ENCODE data around the gene GPD1L. TPM values are rescaled to one million over a fixed set of nuclear protein-coding genes. Genes with fewer than 3 reads are reported as not detected.
"Not testable (repeated sequence)": the region's sequence is repeated elsewhere in the genome, so short reads cannot be mapped to it uniquely, and the experiment has no call there.

The GPD1L gene
- total and polyA plus RNA-seq, 2 donors from 2014 or later, result 31.1 to 35.5 TPM

GRCh38 chr3:32066686-32067085, 39.7 kb upstream of the GPD1L start:
- FAIRE-seq, result no peak
- Histone ChIP-seq H3K36me3 (ENCODE audit: control insufficient read depth in 2 of 3, insufficient read depth in 3 of 3, low read length in 3 of 3) (no peaks in the 10 kb centered on the region), H3K27ac (ENCODE audit: low read depth in 2 of 2, low read length in 2 of 2) (no peak overlapping the region), H3K9me3 (ENCODE audit: control insufficient read depth in 2 of 3, insufficient read depth in 1 of 3, low read length in 3 of 3) (no peaks in the 10 kb centered on the region), H3K4me3 (ENCODE audit: low read length in 3 of 3) (no peak overlapping the region), H3K27me3 (ENCODE audit: control insufficient read depth, insufficient read depth, low read length) (no peaks in the 10 kb centered on the region), H3K4me1 (ENCODE audit: control insufficient read depth in 2 of 3, insufficient read depth in 2 of 3, low read depth in 1 of 3, low read length in 3 of 3) (no peaks in the 10 kb centered on the region), H3K9ac (ENCODE audit: low read length in 3 of 3) (no peak overlapping the region)
- DNase-seq, result no peak
- intact Hi-C loops (cut with DNase I), result no loop called here
- no peak for TF ChIP-seq CTCF (IDR thresholded peaks at IDR 0.05; ENCODE audit: borderline replicate concordance, extremely low read depth, insufficient read depth)

DNA sequence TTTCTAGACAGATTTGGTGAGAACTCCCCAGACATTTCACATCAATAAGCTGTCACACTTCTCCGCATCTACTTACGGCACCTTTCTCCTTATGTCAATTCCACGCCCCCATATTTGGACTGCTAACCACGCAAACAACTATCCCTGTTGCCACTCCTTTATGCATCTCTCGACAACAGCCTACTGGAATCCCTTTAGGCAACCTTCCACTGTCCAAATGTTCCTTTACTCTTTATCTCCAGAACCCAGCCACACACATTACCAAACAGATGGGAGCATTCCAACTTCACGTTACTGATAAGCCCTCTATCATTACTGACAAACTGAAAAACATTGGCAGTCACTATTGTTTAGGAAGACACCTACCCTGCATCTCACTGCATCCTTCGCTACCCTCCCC, 32.2 kb upstream of the GPD1L start:
- DNase-seq; H3K9ac ChIP-seq (ENCODE audit: low read length in 3 of 3); H3K27ac ChIP-seq (ENCODE audit: low read depth in 2 of 2, low read length in 2 of 2); intact Hi-C loops (cut with DNase I); H3K27me3 ChIP-seq (ENCODE audit: control insufficient read depth, insufficient read depth, low read length); H3K4me3 ChIP-seq (ENCODE audit: low read length in 3 of 3); FAIRE-seq; H3K4me1 ChIP-seq (ENCODE audit: control insufficient read depth in 2 of 3, insufficient read depth in 2 of 3, low read depth in 1 of 3, low read length in 3 of 3); H3K36me3 ChIP-seq (ENCODE audit: control insufficient read depth in 2 of 3, insufficient read depth in 3 of 3, low read length in 3 of 3); H3K9me3 ChIP-seq (ENCODE audit: control insufficient read depth in 2 of 3, insufficient read depth in 1 of 3, low read length in 3 of 3): not testable (repeated sequence)

GRCh38 chr3:32076566-32076965, 29.9 kb upstream of the GPD1L start:
- Histone ChIP-seq H3K9ac (ENCODE audit: low read length in 3 of 3) (peak overlapping the region in 1 of 3 donors; percentile 19), H3K27ac (ENCODE audit: low read depth in 2 of 2, low read length in 2 of 2) (no peak overlapping the region), H3K4me3 (ENCODE audit: low read length in 3 of 3) (peak overlapping the region in 1 of 3 donors; percentile 79), H3K9me3 (ENCODE audit: control insufficient read depth in 2 of 3, insufficient read depth in 1 of 3, low read length in 3 of 3) (no peaks in the 10 kb centered on the region), H3K36me3 (ENCODE audit: control insufficient read depth in 2 of 3, insufficient read depth in 3 of 3, low read length in 3 of 3) (no peaks in the 10 kb centered on the region), H3K4me1 (ENCODE audit: control insufficient read depth in 2 of 3, insufficient read depth in 2 of 3, low read depth in 1 of 3, low read length in 3 of 3) (peaks cover 0 to 5% (median 0%) of the 10 kb centered on the region in 3 donors), H3K27me3 (ENCODE audit: control insufficient read depth, insufficient read depth, low read length) (no peaks in the 10 kb centered on the region)
- DNase-seq, result no peak
- intact Hi-C loops (cut with DNase I), result no loop called here
- TF ChIP-seq CTCF (IDR thresholded peaks at IDR 0.05; ENCODE audit: borderline replicate concordance, extremely low read depth, insufficient read depth), result no peak
- no peak for FAIRE-seq

GRCh38 chr3:32077260-32078084, 28.9 kb upstream of the GPD1L start:
- TF ChIP-seq CTCF (IDR thresholded peaks at IDR 0.05; ENCODE audit: borderline replicate concordance, extremely low read depth, insufficient read depth), result no peak
- no peaks in the 10 kb centered on the region for H3K27me3 ChIP-seq (ENCODE audit: control insufficient read depth, insufficient read depth, low read length)
- FAIRE-seq, result peak; percentile 49
- no peaks in the 10 kb centered on the region for H3K36me3 ChIP-seq (ENCODE audit: control insufficient read depth in 2 of 3, insufficient read depth in 3 of 3, low read length in 3 of 3)
- DNase-seq, result peak in 4 of 5 donors; percentile 53 to 74 (median 65)
- intact Hi-C loops (cut with DNase I), result no loop called here
- peak overlapping the region; percentile 39 to 79 (median 79) for H3K4me3 ChIP-seq (ENCODE audit: low read length in 3 of 3)
- no peaks in the 10 kb centered on the region for H3K9me3 ChIP-seq (ENCODE audit: control insufficient read depth in 2 of 3, insufficient read depth in 1 of 3, low read length in 3 of 3)
- peaks cover 0 to 5% (median 0%) of the 10 kb centered on the region in 3 donors for H3K4me1 ChIP-seq (ENCODE audit: control insufficient read depth in 2 of 3, insufficient read depth in 2 of 3, low read depth in 1 of 3, low read length in 3 of 3)
- H3K9ac ChIP-seq (ENCODE audit: low read length in 3 of 3), result peak overlapping the region in 2 of 3 donors; percentile 17 to 46
- H3K27ac ChIP-seq (ENCODE audit: low read depth in 2 of 2, low read length in 2 of 2), result peak overlapping the region; percentile 66 to 69

All from kidney (tissue), 14 donors.